ENCODE results near the gene TADA3. TPM values are rescaled to one million over a fixed set of nuclear protein-coding genes. Genes with fewer than 3 reads are reported as not detected.

The TADA3 gene
- polyA plus RNA-seq, 2 of the 4 experiments (the other 2 are of a cell fraction): 42.6 to 50.3 TPM

- TF ChIP-seq CTCF (IDR thresholded peaks at IDR 0.05) (no peak), BHLHE40 (IDR thresholded peaks at IDR 0.05; ENCODE audit: low read depth, low read length) (no peak), EHF (CRISPR knock-in tag; IDR thresholded peaks at IDR 0.05) (no peak), ZFP36 (IDR thresholded peaks at IDR 0.05; ENCODE audit: borderline replicate concordance, partially characterized antibody) (no peak), MAFK (IDR thresholded peaks at IDR 0.05; ENCODE audit: partially characterized antibody) (no peak), POLR2A (IDR thresholded peaks at IDR 0.05; ENCODE audit: low read length) (peak; percentile 63), FOSL2 (IDR thresholded peaks at IDR 0.05) (no peak), FOSL2 (CRISPR knock-in tag; IDR thresholded peaks at IDR 0.05) (peak; percentile 23; the same call in 1 of the 2 replicates), FOXS1 (CRISPR knock-in tag; IDR thresholded peaks at IDR 0.05) (no peak), RFX5 (IDR thresholded peaks at IDR 0.05) (no peak), HOXA7 (CRISPR knock-in tag; IDR thresholded peaks at IDR 0.05) (no peak), EHMT2 (IDR thresholded peaks at IDR 0.05; ENCODE audit: low read depth) (no peak)
- TF ChIP-seq, protein P1, sequence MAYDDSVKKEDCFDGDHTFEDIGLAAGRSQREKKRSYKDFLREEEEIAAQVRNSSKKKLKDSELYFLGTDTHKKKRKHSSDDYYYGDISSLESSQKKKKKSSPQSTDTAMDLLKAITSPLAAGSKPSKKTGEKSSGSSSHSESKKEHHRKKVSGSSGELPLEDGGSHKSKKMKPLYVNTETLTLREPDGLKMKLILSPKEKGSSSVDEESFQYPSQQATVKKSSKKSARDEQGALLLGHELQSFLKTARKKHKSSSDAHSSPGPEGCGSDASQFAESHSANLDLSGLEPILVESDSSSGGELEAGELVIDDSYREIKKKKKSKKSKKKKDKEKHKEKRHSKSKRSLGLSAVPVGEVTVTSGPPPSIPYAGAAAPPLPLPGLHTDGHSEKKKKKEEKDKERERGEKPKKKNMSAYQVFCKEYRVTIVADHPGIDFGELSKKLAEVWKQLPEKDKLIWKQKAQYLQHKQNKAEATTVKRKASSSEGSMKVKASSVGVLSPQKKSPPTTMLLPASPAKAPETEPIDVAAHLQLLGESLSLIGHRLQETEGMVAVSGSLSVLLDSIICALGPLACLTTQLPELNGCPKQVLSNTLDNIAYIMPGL (CRISPR knock-in tag; IDR thresholded peaks at IDR 0.05; ENCODE audit: borderline replicate concordance): peak; percentile 51; the same call in 1 of the 2 replicates
Observed at GRCh38 chr3:9731206-9732079, 60.8 kb downstream of the TADA3 start, which contains the start of gene BRPF1 (continued).

- Histone ChIP-seq H3K4me1 (peaks cover 16% of the 10 kb centered on the region), H3K9me3 (no peaks in the 10 kb centered on the region), H3K27ac (peak overlapping the region; percentile 68 to 93), H3K4me3 (peak overlapping the region; percentile 92), H3K4me2 (peak overlapping the region; percentile 76)
- WGBS (ENCODE audit: missing lambda C conversion rate): 2% methylated on average over 17 of the region's 17 CpGs
- CTCF ChIA-PET: interaction anchor here (0.5 to 6.2 kb wide), 7 partner anchors 10 to 264 kb away, joined by 3 to 99 read pairs (median 5); no protein-coding TSS in a partner anchor
- POLR2A ChIA-PET: interaction anchor here (0.8 to 3.3 kb wide), 6 partner anchors 15 to 517 kb away, joined by 3 to 17 read pairs (median 5); partner anchors contain the start of genes ARPC4, OGG1 and TADA3
- TF ChIP-seq NFE2L2 (conservative IDR thresholded peaks at IDR 0.05; ENCODE audit: low read length) (no peak), HOXB5 (CRISPR knock-in tag; IDR thresholded peaks at IDR 0.05) (no peak), RCOR1 (IDR thresholded peaks at IDR 0.05; ENCODE audit: low read depth, low read length) (no peak), GATA3 (IDR thresholded peaks at IDR 0.05; ENCODE audit: borderline replicate concordance) (no peak), POLR2A (IDR thresholded peaks at IDR 0.05; ENCODE audit: low read length) (no peak), KDM1A (IDR thresholded peaks at IDR 0.05; ENCODE audit: low read depth) (no peak), EP300 (IDR thresholded peaks at IDR 0.05) (no peak), FOXS1 (CRISPR knock-in tag; IDR thresholded peaks at IDR 0.05) (no peak), CTCF (IDR thresholded peaks at IDR 0.05) (no peak), RNF2 (IDR thresholded peaks at IDR 0.05; ENCODE audit: borderline replicate concordance, low read depth) (no peak), MAZ (IDR thresholded peaks at IDR 0.05; ENCODE audit: borderline replicate concordance, low read depth, low read length) (no peak), RARB (CRISPR knock-in tag; IDR thresholded peaks at IDR 0.05) (no peak), HES2 (IDR thresholded peaks at IDR 0.05) (no peak), EHMT2 (IDR thresholded peaks at IDR 0.05; ENCODE audit: low read depth) (no peak), CHD4 (IDR thresholded peaks at IDR 0.05; ENCODE audit: borderline replicate concordance) (no peak), JUNB (IDR thresholded peaks at IDR 0.05) (no peak)
- DNase-seq (ENCODE audit: low read depth in 1 of 2, low spot score in 1 of 2) (peak in 1 of 2 experiments; percentile 84), ATAC-seq (peak; percentile 81 to 86), FAIRE-seq (no peak)
Observed at GRCh38 chr3:9730657-9731205, 61.5 kb downstream of the TADA3 start.
